Measurements from ENCODE around the gene GINS2. TPM values are rescaled to one million over a fixed set of nuclear protein-coding genes. Genes with fewer than 3 reads are reported as not detected.
A peak's percentile ranks its signal among the peaks of the same experiment; 100 is the strongest.

GINS2 gene
- total RNA-seq, 2 donors from 2014 or later, result 0.86 to 1.5 TPM

DNA sequence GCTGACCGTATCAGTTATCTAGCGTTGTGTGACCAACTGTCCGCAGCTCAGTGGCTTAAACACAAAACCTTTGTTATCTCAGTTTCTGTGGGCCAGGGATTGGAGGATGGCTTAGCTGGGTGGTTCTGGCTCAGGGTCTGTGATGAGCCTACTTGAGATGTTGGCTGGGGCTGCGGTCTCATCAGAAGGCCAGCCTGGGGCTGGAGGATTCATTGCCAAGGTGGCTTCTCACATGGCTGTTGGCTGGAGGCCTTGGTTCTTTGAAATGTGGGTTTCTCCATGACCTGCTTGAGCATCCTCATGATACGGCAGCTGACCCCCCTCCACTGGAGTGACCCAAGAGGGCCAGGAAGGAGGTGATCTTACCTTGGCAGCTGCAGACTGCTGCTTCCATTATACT lies 58.9 kb downstream of the GINS2 start:
- H3K36me3 Mint-ChIP-seq (ENCODE audit: low read depth), result no peaks in the 10 kb centered on the region
- DNase-seq (no peak), ATAC-seq (no peak)
- no peaks in the 10 kb centered on the region for H3K27me3 Mint-ChIP-seq
- no peak overlapping the region for H3K4me3 Mint-ChIP-seq
- no peak overlapping the region for H3K27ac Mint-ChIP-seq
- H3K4me1 Mint-ChIP-seq, result peaks cover 13% of the 10 kb centered on the region
- H3K9me3 ChIP-seq (ENCODE audit: control insufficient read depth, low read length, poor library complexity, severe bottlenecking), result no peaks in the 10 kb centered on the region

DNA sequence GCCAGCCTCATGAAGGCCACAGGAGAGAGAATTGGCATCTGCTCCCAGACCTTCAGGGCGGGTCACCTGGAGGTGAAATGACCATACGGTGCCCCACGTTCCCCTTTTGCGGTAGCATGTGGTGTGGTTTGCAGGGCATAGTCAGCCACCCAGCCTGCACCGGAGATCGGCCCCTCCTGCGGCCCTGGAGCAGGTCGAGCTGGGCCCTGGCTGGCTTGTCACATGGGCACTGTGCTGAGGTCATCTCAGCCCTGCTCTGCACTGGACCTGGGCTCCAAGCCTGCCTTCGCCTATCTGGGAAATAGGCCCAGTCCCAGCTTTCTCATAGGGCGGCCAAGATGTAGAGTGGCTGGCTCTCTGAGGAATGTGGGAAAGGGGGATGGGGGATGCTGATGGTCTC lies 59.4 kb downstream of the GINS2 start:
- Mint-ChIP-seq H3K27me3 (no peaks in the 10 kb centered on the region), H3K27ac (no peak overlapping the region), H3K36me3 (ENCODE audit: low read depth) (no peaks in the 10 kb centered on the region), H3K4me3 (no peak overlapping the region), H3K4me1 (peaks cover 13% of the 10 kb centered on the region)
- no peaks in the 10 kb centered on the region for H3K9me3 ChIP-seq (ENCODE audit: control insufficient read depth, low read length, poor library complexity, severe bottlenecking)
- ATAC-seq (no peak), DNase-seq (no peak)

DNA sequence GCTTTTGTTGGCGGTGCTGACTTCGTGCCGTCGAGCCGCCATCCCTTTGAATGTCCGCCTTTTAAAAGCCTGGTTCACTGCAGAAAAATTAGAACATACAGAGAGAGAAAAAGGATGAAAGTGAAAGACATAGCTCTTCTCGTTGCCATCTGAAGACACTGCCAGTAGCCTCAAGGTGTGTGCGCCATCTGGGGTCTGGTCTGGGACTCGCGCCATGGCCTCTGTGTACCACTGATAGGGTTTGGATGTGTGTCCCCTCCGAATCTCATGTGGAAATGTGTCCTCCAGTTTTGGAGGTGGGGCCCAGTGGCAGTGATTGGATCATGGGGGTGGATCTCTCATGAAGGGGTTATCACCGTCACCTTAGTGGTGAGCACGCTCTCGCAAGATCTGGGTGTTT lies 60.1 kb downstream of the GINS2 start:
- no peak for DNase-seq
- no peak for ATAC-seq
- peaks cover 13% of the 10 kb centered on the region for H3K4me1 Mint-ChIP-seq
- H3K27ac Mint-ChIP-seq, result no peak overlapping the region
- H3K4me3 Mint-ChIP-seq, result no peak overlapping the region
- H3K9me3 ChIP-seq (ENCODE audit: control insufficient read depth, low read length, poor library complexity, severe bottlenecking), result no peaks in the 10 kb centered on the region
- no peaks in the 10 kb centered on the region for H3K36me3 Mint-ChIP-seq (ENCODE audit: low read depth)
- H3K27me3 Mint-ChIP-seq, result no peaks in the 10 kb centered on the region

DNA sequence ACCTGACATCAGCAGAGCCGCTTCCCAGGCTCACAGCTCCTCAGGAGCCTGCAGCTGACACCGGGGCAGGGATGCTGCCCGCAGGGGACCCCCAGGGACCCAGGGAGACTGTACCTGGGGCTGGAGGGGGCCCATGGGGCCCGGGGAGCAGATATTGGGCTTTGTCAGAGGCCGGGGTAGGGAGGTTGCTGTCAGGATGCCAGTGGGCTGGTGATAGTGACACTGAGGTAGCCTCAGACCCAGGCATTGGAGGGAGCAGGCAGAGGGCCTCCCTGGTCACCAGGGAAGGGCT lies 60.5 kb downstream of the GINS2 start:
- H3K4me1 Mint-ChIP-seq, result peaks cover 13% of the 10 kb centered on the region
- no peak overlapping the region for H3K4me3 Mint-ChIP-seq
- no peaks in the 10 kb centered on the region for H3K36me3 Mint-ChIP-seq (ENCODE audit: low read depth)
- no peak for DNase-seq
- no peaks in the 10 kb centered on the region for H3K27me3 Mint-ChIP-seq
- H3K27ac Mint-ChIP-seq, result no peak overlapping the region
- no peaks in the 10 kb centered on the region for H3K9me3 ChIP-seq (ENCODE audit: control insufficient read depth, low read length, poor library complexity, severe bottlenecking)
- ATAC-seq, result no peak

DNA sequence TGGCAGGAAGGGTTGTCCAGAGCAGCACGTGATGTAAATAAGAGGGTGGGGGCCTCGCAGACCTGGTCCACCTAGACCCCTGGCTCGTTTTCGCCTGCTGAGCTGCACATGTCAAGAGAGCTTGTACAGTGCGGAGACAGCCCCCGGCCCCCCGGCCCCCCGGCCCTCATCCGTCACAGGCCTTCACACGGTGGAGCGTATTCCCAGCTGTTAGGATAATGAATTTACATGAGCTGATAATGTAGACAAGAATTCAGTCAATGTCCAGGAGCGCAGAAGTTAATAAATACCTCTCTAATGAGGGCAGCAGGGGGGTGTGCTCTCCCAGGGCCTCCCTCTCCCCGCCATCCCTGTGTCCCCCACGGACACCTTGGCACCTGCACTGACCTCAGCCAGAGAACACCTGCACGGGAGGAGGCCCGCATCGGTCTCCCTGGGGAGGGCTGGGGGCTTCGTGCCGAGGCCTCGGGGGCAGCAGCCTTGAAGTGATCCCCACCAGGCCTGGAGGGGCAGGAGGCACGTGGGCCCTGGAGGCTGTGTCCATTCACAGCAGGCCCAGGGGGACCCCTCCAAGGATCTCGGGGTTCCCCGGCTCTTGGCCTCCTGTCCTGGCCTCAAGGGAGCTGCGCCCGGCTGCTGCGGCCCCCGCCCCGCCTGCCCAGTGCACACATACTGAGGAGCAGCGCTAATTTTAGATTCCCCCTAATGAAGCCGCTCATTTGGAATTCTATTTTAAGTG lies 61.1 kb downstream of the GINS2 start:
- ATAC-seq (no peak), DNase-seq (no peak)
- Mint-ChIP-seq H3K4me3 (no peak overlapping the region), H3K27ac (peak overlapping the region; percentile 32), H3K4me1 (peaks cover 15% of the 10 kb centered on the region), H3K36me3 (ENCODE audit: low read depth) (no peaks in the 10 kb centered on the region), H3K27me3 (no peaks in the 10 kb centered on the region)
- H3K9me3 ChIP-seq (ENCODE audit: control insufficient read depth, low read length, poor library complexity, severe bottlenecking), result no peaks in the 10 kb centered on the region

DNA sequence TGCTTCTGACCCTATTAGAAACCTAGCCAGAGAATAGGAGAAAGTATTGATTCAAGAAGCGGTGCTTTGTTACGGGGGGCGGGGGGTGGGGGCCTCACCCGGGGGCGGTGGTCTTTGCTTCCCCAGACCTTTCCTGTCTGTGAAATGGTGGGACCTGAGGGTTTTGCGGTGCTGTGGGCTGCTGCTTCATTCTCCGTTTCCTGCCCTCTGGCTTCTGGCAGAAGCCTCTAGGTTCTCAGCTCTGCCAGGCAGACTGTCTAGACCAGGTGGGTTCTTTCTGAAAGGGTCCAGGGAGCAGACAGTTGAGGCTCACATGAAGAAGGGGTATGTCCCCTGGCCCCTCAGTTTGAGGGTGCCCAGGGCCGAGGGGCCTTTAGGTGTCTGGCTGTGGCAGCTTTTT lies 61.7 kb downstream of the GINS2 start:
- Mint-ChIP-seq H3K4me3 (no peak overlapping the region), H3K27me3 (no peaks in the 10 kb centered on the region), H3K36me3 (ENCODE audit: low read depth) (no peaks in the 10 kb centered on the region), H3K27ac (peak overlapping the region; percentile 32), H3K4me1 (peaks cover 20% of the 10 kb centered on the region)
- DNase-seq (no peak), ATAC-seq (no peak)
- H3K9me3 ChIP-seq (ENCODE audit: control insufficient read depth, low read length, poor library complexity, severe bottlenecking), result no peaks in the 10 kb centered on the region

Other genes with a start within 250 kb of the GINS2 start
- 10 to 100 TPM; 39.1 to 40.9 TPM for gene GSE1, start 75.6 kb downstream of the GINS2 start, total RNA-seq
- 1 to 10 TPM; 4.6 to 7.2 TPM for gene C16orf74, start 62.1 kb upstream of the GINS2 start, total RNA-seq
- gene EMC8, start 110.6 kb upstream of the GINS2 start, total RNA-seq, result 10 to 100 TPM; 32.5 to 40.1 TPM
- gene COX4I1, start 110.7 kb upstream of the GINS2 start, total RNA-seq, result 100 to 1,000 TPM; 526 to 533 TPM
- gene IRF8, start 210.2 kb upstream of the GINS2 start, total RNA-seq, result 10 to 100 TPM in 1 of 2 donors, 1 to 10 TPM in 1; 5.4 to 22.8 TPM

Data from T-helper 17 cell (primary cell).